Smooth muscle cell of the coronary artery (primary cell): Measurements from ENCODE around the gene ARSJ. TPM values are rescaled to one million over a fixed set of nuclear protein-coding genes. Genes with fewer than 3 reads are reported as not detected.

ENCODE experiments used
- total RNA-seq: library from RNA; depleted of rRNA; stranded (reverse); fragments of >200 nt; gene quantifications from 2 replicates; pipeline ENCODE4 v1.2.3, GENCODE V29; 2014; ENCODE audit warnings: low replicate concordance

Gene ARSJ
- total RNA-seq = 12.3 and 22.5 TPM in 2 replicates

GRCh38 chr4:113979148-113979904 lies at the start of gene ARSJ:
TSS of gene ARSJ (minus strand) at chr4:113979647. CDS start at chr4:113978834, 813 bp downstream.

Other genes starting within 250 kb of the ARSJ start
- 63.4 and 212 TPM in 2 replicates for gene CAMK2D, start 217.9 kb downstream of the ARSJ start, total RNA-seq